Ammon's horn (tissue), 1 donor: ENCODE measurements around the gene PYM1.
A peak's percentile ranks its signal among the peaks of the same experiment; 100 is the strongest.

Experiments used
- DNase-seq: peaks from one replicate; pipeline ENCODE4 v3.0.0-alpha.2; 2016; ENCODE audit warnings: low spot score

Gene PYM1

DNA sequence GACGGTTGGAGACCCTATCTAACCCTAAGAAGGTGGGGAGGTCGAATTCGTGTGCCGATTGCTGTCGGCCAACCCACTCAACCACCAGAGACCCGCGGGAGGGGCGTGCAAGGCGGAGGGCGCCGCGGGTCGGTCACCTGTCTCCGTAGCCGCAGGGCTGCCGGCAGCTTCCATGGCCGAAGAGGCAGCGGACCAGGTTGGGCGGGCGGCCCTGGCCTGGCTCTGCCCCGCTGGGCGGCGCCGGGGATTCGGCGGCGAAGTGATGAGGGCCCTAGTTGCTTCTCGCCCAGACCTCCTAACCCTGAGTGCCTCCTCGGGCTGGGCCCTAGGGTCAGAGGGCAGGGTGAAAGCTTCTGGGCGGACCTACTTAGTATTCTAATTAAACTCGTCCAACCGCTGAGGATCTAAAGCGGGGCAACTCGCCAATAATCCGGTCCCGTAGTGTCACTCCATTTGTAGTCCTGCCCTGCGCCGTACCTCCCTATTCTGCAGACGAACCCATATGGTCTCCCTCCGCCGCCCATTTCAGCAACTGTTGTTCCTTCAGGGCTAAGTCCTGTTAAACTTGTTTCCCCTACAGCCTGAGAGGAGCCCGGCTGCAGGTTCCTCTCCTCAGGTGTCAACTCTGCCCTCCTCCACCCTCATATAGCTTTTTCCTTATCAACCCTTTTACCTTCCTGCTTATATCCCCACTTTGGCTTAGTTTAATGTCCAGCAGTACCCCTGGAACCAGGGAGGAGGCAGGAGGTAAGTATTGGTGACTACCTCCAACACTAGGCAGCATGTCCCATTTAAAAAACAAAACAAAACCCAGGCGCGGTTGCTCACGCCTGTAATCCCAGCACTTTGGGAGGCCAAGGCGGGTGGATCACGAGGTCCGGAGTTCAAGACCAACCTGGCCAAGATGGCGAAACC is at the start of gene PYM1:
Gene PYM1 (minus strand): TSS at position 307 of the 915 bp plus-strand sequence. CDS start 133 bp downstream, at position 174.
- peak; percentile 81 for DNase-seq

DNA sequence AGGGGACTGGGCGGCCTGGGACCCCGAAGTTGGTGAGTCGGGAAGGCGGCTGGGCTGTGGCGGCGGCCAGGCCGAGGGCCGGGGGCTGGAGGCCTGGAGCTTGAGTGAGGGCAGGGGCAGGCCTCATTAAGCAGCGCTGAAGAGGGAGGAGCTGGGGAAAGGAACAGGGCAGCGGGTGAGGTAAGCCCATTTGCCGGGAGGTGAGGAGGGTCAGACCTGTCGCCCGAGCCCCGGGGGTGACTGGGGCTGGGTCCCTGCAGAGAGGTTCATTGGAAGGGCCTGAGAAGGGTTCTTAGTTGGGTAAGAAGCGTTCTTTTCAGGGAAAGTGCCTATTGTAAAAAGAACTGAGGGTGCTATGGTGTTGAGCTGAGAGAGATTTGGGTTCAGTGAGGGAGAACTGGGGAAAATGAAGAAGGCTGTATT is 46.6 kb upstream of the PYM1 start:
- peak; percentile 54 for DNase-seq

DNA sequence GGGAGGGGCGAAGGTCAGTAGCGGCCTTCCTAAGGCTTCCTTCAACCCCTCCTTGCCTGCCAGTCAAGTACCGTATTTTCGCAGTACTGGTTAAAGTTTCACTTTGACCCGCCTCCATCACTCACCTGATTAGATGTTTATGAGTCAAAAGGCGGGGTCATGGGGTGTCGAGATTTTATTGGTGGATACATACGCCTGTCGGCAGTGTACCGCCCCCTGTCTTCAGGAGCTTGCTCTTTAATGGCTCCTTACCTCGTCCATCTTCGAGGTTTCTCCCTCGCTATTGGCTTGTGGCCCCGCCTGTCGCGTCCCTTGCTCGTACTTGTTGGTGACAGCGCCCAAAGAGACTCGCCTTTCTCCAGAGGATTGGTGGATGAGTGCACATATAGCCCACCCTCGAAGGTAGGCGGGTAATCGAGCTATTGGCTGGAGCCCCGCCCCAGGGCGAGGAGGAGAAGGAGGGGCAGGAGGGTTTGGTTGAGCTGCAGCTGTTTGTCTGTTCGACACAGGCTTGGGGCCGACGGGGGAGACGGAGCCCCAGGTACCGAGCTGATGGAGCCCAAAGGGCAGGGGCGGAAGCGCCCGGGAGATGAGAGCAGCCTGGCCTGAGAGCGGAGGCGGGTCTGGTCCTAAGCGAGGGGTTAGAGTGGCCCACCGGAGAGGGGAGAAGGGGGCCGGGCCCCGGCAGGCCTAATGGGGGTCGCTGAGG is 46.1 kb upstream of the PYM1 start, which contains the start of gene RAB5B:
Gene RAB5B (plus strand): TSS at position 480 of the 709 bp plus-strand sequence. CDS start 12,883 bp downstream, outside the sequence.
- peak; percentile 100 for DNase-seq

DNA sequence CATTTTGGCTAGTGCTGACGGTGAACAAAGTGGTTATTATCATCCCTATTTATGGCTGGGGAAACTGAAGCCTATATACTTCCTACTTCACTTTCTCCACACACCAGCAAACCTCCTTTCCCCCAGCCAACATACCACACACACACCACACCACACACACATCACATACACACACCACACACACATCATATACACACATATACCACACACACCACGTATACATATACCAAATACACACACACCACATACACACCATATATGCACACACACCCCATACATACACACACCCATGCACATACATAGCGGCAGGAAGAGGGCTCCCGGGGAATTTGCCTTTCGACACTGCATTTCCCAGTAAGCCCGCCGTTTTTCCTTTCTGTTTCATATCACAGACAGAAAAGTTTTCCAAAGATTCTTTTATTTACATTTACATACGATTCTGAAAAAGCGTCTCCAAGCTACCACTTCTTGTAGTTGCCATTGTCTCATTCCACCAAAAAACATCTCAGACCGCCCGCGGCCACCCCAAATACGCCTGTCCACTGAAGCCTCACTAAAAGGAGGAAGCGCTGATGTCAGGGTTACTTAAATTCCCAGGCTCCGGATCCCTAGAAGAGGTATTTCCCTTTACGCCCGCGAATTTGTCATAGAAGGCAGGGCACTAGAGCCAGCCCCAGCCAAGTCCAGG is 45.4 kb upstream of the PYM1 start:
- DNase-seq = peak; percentile 20

DNA sequence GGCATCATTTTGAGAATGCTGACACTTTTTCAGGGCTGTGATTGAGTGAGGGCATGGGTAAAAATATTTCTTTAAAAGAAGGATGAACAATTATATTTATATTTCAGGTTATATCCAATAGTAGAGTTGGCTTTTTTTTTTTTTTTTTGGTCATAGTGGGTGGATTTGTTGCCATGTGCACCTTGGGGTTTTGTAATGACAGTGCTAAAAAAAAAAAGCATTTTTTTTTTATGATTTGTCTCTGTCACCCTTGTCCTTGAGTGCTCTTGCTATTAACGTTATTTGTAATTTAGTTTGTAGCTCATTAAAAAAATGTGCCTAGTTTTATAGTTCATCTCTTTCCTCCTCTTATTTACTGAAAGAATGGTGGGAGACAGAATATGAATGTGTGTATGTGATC is 44.8 kb upstream of the PYM1 start:
- DNase-seq = no peak

DNA sequence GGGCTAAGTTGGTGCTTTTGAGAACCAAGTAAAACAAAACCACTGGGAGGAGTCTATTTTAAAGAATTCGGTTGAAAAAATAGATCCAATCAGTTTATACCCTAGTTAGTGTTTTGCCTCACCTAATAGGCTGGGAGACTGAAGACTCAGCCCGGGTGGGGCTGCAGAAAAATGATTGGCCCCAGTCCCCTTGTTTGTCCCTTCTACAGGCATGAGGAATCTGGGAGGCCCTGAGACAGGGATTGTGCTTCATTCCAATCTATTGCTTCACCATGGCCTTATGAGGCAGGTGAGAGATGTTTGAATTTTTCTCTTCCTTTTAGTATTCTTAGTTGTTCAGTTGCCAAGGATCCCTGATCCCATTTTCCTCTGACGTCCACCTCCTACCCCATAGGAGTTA is 44.3 kb upstream of the PYM1 start:
- no peak for DNase-seq

DNA sequence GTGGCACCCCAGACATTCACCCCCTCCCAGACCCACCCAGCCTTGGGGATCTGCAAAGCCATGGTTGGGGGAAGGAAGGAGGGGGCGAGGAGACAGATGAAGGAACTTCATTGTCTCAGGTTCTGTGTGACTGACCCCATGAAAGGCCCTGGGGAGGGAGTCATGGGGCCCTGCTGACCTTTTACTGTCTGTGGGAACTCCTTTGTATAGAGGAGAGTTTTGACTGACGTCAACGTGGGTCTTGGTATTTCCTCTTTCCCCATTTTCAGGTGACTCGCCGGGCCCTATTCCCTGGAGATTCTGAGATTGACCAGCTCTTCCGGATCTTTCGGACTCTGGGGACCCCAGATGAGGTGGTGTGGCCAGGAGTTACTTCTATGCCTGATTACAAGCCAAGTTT is 43.1 kb upstream of the PYM1 start:
- DNase-seq = no peak

DNA sequence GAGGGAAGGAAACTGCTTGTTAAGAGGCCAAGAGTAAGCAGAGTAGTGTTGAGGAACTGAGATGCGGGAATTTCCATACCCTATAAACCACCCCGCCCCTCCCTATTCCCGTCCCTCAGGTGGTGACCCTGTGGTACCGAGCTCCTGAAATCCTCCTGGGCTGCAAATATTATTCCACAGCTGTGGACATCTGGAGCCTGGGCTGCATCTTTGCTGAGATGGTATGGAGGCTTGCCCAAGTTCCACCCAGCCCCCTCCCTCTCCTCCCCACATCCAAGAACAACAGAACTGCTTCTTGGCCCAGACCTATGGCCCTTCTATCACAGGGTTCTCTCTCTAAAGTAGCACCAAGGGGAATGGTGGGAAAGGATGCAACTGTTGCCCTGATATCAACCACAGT is 41.7 kb upstream of the PYM1 start:
- no peak for DNase-seq

DNA sequence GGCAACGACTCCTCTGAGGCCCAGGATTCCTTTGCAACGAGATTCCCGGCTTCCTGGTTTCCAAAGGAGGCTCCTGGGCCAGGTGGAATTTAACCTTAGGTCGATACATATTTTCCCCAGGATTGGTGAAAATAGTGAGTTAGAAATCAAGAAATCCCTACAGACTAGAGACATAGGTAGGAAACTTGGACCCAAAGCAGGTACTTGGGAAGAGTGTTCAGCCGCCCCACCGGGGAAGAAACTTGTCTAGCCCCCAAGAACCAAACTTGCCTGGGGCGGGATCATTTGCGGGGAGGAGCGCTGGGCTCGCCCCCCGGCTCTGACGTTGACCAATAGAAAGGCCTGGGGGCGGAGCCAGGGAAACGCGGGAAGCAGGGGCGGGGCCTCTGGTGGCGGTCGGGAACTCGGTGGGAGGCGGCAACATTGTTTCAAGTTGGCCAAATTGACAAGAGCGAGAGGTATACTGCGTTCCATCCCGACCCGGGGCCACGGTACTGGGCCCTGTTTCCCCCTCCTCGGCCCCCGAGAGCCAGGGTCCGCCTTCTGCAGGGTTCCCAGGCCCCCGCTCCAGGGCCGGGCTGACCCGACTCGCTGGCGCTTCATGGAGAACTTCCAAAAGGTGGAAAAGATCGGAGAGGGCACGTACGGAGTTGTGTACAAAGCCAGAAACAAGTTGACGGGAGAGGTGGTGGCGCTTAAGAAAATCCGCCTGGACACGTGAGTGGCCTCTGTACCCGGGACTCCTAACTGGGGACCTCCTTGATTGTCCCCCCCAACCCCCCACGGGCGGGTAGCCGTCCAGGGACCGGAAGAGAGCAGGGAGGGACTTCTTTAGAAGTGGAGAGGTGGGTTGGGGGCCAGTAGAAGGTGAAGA is 39.0 kb upstream of the PYM1 start, which contains the start of gene CDK2:
Gene CDK2 (plus strand): TSS at position 423 of the 874 bp plus-strand sequence. CDS start 179 bp downstream, at position 602.
- DNase-seq = peak; percentile 86

DNA sequence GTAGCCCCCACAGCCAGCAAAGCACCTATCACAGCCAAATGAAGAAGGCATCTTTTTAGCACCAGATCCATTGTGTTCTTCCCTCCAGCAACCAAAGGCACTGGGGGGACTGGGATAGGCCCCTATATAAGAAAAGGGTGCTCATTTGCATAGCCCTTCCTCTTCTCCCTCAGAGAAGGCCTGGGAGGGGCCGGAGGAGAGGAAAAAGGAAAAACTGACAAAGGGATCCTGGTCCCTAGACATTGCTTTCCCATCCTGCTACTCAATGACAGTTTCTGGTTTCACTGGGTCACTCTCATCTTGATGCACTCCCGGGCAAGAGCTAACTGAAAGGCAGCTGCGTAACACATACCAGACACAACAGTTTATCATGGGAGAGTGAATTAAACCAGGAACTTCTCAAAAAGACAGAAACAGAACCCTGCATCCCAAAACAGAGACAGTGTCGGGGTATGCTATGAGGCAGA is 38.3 kb upstream of the PYM1 start, which contains the start of gene PMEL:
Gene PMEL (minus strand): TSS at position 102 of the 467 bp plus-strand sequence. CDS start 31 bp downstream, at position 71.
- DNase-seq = no peak

DNA sequence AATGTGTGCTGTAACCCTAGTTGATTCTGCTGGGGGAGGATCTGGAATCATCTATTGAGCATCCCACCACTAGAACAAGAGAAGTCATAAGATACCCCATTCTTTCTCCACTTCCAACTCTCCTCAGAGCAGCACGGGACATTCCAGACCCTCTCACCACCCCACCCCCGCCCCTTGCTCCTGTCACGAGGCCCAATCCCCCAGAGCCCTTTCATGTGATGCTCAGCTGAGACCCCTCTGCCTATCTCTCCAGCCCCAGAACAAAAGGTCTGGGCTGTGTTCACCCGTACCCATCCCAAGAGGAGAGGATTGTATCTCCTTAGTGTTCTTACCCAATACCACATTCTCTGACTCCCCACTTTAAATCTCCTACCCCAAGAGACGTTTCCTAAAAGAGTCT is 37.5 kb upstream of the PYM1 start:
- DNase-seq = no peak

DNA sequence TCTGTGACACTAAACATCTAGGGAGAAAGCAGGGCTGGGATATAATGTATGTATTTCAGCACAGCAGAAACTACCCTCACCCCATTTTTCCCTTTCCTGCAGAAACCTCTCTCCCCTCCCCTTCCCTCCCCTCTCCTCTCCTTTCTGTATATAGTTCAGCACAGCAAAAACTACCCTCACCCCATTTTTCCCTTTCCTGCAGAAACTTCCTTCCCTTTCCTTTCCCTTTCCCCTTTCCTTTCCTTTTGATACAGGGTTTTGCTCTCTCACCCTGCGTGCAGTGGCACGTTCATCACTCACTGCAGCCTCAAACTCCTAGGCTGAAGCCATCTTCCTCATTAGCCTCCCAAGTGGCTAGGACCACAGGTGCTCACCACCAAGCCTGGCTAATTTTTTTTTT is 36.1 kb upstream of the PYM1 start:
- DNase-seq = no peak

DNA sequence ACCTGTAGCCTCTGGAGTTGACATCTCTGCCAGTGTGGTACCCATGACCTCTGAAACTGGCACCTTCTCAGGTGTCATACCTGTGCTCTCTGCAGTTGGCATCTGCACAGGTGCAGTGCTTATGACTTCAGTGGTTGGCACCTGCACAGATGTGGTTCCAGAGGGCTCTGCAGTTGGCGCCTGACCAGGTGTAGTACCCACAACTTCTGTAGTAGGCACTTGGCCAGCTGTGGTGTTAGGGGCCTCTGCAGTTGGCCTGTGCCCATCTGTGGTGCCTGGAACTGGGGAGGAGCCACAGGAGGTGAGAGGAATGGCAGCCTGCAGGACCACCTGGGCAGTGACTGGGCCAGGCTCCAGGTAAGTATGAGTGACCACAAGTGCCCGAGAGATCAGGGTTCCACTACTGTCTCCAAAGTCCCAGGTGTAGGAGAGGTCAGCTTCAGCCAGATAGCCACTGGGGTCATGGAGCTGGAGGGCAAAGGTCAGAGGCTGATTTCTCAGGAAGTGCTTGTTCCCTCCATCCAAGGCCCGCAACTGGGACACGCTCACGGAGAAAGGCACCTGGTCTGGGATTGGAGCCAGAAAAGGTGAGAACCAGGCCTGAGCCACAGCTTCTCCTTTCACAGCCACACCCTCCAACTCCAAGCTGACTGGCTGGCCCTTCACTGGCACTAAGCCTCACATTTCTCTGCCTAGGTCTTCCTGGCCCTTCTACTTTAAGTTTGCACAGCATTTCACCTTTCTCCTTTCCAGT is 29.6 kb upstream of the PYM1 start:
- no peak for DNase-seq

DNA sequence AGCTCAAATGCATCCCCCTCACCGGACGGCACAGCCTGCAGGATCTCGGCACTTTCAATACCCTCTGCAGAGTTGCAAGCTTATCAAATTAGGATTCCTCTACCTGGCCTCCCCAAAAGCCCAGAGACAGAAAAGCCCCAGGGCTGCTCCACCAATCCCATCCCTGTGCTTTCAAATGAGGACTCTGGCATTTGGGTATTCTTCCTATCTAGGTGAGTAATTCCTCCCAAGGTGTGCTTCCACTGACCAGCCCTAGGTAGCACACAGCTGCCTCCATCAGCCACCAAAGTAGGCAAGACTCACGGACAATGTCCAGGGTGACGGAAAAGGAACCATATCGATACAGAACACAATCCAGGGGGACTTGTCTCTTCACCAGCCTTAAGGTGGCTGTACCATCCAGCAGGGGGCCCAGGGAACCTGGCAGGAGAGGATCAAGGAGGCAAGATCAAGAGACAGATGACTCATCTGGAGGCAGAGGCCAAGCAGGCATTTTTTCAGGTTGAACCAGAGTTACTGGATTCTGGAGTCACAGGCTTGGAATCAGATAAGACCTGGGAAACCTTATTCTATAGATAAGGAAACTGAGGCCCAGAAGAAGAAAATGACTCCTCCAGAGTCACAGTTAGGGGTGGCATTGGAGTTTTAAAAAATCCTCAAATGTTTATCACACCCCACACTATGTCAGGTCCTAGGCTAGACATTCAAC is 28.3 kb upstream of the PYM1 start:
- DNase-seq = no peak

DNA sequence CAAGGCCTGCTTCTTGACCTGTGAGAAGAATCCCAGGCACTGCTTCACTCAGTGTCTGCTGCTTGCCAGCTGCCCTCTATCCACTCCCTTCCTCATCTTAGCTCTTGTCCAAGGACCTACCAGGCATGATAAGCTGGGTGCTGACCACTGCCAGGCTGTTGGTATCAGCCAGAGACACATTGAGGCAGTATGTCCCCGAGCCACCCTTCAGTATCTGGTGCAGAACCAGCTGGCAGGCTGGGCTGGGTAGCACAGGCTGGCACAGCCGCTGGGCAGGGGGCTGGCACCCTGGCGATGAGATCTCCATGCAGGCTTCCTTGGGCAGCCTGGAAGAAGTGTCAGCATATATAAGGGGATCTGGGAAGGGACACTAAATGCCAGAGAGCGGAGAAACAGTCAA is 27.6 kb upstream of the PYM1 start:
- DNase-seq = no peak

DNA sequence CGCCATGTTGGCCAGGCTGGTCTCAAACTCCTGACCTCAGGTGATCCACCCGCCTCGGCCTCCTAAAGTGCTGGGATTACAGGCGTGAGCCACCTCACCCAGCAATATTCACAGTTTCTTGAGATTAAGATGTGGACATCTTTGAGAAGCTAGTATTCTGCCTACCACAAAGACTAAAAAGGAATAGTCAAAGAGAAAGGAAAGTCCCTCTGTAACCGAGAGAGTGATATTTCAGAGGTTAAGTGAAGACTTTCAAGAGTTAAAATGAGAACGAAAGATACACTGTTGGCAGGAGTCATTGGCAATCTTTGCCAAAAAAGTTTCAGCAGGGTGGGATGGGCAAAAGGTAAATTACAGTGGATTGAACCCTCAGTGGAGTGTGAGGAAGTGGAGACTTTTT is 18.9 kb upstream of the PYM1 start:
- DNase-seq = no peak

DNA sequence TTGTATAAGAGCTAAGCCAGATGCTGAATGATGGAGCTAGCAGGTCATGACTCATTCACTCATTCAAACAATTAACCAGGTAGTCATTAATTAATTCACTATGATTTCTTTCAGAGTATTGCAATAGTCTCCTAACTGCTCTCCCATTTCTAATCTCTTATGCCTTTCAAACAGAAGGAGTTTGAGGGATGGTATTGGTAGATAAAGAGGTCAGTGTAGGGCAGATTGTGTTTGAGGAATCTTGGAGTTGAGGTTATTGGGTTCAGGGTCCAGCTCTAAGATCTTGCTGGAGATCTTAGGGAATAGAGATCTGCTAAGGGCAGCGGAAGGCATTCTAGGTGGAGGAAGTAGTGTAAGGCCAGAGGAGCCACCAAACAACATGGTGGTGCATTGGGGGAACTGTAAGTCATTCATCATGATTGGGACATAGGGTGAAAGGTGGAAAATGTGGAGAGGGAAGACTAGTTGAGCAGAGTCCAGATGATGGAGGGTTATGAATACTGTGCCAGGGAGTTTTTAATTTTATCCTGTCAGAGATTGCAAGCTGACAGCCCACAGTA is 15.0 kb upstream of the PYM1 start:
- DNase-seq = no peak

DNA sequence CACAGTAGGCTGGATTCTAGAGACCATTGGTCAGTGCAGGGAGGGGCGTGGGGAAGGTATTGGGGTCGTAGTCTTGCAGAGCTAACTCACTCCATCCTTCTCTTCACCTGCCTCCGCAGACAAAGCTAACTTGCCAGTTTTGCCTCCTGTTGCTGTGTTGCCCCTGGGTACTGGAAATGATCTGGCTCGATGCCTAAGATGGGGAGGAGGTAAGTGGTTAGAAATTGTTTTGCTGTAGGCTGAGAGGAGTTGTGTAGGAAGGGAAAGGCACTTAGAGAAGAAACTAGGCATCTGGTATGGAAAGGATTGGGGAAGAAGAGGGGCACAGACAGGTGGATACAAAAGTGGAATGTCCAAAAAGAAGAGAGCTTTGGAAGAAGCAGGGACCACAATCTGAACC is 14.4 kb upstream of the PYM1 start:
- no peak for DNase-seq

DNA sequence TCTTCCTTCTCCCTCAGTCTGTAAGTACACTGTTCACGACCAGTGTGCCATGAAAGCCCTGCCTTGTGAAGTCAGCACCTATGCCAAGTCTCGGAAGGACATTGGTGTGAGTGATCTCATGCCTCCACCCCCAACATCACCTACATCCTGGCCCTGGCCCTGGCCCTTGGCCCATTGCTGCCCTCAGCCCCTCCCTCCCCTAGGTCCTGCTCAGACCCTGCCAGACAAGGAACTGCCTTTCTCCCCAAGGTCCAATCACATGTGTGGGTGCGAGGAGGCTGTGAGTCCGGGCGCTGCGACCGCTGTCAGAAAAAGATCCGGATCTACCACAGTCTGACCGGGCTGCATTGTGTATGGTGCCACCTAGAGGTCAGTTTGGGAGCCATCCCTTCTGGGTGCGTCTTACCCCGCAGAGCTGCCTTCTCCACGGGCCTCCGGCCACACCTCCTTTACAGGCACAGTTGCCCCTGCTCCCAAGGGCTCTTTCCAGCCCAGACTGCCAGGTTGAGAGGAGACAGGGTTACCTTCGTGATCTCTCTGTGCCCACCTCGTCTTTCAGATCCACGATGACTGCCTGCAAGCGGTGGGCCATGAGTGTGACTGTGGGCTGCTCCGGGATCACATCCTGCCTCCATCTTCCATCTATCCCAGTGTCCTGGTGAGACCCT is 12.5 kb upstream of the PYM1 start:
- DNase-seq = peak; percentile 93
